AG10803 (cell line): ENCODE measurements around the gene KLHL28.

Experiments used
- DNase-seq: peaks from one replicate; pipeline ENCODE4 v3.0.0; 2010; ENCODE audit warnings: low read depth
- H3K4me3 ChIP-seq: 2 replicates; pipeline ENCODE4 v1.5.1; 2011; ENCODE audit warnings: mild to moderate bottlenecking, low read length, control low read depth
- TF ChIP-seq, protein P1 (sequence below): conservative IDR thresholded peaks from 2 replicates; pipeline ENCODE4 v1.5.1; 2011; ENCODE audit warnings: mild to moderate bottlenecking, low read length, control low read depth, inconsistent platforms

KLHL28 gene

DNA sequence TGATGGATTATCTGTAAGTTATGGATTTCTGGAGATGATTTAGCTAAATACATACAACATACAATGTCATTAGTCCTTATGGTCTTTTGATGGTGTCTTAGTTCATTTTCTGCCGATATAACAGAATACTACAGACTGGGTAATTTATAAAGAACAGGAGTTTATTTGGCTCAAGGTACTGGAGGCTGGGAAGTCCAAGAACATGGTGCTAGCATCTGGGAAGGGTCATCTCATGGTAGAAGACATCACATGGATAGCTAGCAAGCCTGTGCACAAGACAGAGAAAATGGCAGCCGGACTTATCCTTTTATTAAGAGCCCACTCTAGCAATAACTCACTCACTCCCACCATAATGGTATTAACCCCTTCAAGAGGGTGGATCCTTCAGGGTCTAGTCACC is 24.2 kb downstream of the KLHL28 start:
- TF ChIP-seq, protein P1, sequence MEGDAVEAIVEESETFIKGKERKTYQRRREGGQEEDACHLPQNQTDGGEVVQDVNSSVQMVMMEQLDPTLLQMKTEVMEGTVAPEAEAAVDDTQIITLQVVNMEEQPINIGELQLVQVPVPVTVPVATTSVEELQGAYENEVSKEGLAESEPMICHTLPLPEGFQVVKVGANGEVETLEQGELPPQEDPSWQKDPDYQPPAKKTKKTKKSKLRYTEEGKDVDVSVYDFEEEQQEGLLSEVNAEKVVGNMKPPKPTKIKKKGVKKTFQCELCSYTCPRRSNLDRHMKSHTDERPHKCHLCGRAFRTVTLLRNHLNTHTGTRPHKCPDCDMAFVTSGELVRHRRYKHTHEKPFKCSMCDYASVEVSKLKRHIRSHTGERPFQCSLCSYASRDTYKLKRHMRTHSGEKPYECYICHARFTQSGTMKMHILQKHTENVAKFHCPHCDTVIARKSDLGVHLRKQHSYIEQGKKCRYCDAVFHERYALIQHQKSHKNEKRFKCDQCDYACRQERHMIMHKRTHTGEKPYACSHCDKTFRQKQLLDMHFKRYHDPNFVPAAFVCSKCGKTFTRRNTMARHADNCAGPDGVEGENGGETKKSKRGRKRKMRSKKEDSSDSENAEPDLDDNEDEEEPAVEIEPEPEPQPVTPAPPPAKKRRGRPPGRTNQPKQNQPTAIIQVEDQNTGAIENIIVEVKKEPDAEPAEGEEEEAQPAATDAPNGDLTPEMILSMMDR = no peak
- H3K4me3 ChIP-seq = no peak overlapping the region
- no peak for DNase-seq

DNA sequence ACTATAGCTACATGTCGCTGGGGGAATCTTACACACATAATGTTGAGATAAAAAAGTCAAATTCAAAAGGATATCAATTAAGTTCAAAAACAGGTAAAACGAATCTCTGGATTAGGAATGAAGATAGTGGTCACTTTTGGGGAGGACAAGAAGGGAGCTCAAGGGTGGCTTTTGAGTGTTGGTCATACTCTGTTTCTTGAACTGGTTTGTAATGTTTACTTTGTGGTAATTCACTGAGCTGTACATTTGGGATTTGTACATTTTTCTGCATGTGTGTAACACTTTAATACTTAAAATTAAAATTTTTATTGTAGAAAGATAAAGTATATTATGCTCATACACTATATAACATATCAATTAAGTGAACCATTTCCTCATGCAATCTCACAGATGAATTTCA is 26.6 kb downstream of the KLHL28 start:
- DNase-seq = no peak
- TF ChIP-seq, protein P1 = no peak
- H3K4me3 ChIP-seq = no peak overlapping the region

DNA sequence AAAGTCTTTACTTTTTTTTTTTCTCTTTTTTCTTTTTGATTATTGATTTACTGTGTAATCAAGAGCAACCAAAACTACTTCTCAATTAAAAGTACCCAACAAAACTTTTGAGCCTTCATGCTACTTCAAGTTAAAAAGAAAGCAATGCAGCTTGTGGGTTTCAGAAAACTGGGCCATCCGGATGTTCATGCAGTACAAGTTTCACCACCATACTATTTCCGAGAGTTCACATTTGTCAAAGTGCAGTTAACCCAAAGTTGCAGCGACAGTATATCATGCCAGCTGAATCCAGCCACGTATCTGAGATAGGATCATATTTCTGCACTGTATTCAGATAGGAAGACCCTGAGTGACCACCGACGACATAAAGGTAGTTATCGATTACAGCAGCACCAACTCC is 33.0 kb downstream of the KLHL28 start:
- no peak for DNase-seq
- TF ChIP-seq, protein P1 = no peak
- H3K4me3 ChIP-seq = no peak overlapping the region

DNA sequence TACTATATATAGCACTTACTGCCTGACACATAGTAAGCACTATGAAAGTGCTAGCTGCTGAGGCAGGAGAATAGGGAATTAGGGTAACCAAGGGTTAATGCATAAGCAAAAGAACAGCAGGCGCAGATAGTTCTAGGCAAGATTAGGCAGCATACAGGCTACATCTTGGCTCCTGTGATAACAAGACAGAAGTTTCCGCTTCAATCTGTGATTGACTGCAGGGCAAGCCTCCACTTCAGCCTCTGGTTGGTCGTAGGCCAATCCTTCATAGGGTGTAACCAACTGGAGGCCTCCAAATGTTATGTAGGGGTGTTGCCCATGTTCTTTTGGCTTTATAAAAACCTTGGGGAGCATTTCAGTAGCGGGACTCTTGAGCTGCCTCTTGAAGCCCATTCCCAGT is 46.9 kb downstream of the KLHL28 start:
- DNase-seq = peak; percentile 34
- H3K4me3 ChIP-seq = no peak overlapping the region
- TF ChIP-seq, protein P1 = no peak

DNA sequence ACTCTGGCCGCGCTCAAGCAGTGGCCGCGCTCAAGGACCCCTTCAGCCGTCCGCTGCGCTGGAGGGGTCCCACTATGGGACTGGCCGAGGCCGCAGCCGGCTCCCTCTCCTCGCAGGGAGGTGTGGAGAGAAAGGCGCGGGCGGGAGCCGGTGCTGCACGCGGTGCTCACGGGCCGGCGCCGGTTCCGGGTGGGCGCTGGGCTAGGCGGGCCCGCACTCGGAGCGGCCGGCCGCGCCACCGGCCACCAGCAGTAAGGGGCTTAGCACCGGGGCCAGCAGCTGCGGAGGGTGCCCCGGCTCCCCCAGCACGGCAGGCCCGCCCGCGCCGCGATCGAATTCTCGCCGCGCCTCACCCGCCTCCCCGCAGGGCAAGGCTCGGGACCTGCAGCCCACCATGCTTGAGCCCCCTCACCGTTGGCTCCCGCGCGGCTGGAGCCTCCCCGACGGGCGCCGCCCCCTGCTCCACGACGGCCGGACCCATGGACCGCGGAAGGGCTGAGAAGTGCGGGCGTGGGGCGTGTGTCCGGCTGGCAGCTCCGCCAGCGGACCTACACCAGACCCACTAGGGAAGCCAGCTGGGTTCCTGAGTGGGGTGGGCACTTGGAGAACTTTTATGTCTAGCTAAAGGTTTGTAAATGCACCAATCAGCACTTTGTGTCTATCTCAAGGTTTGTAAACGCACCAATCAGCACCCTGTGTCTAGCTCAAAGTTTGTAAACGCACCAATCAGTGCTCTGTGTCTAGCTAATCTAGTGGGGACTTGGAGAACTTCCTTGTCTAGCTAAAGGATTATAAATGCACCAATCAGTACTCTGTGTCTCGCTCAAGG is 49.5 kb downstream of the KLHL28 start:
- DNase-seq = no peak
- TF ChIP-seq, protein P1 = no peak
- peak overlapping the region; percentile 39 for H3K4me3 ChIP-seq

DNA sequence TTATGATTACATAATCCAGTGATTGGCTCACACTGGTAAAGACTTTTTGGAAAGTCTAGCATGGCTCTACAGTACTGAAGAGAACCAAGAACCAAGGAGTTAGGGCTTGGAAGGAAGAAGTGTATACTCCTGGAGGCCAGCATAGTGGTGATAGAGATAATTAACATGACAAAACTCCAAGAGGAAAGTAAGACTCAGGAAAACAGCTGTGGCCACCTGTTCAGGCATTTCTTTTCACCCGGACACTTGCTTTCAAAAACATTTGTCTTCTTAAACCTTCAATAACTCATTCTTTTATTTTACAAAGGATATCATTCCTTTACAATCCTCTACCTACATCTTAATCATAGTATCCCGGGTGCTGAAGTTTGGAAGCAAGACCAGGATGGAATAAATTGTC is 50.9 kb downstream of the KLHL28 start:
- no peak for DNase-seq
- TF ChIP-seq, protein P1 = no peak
- no peak overlapping the region for H3K4me3 ChIP-seq

DNA sequence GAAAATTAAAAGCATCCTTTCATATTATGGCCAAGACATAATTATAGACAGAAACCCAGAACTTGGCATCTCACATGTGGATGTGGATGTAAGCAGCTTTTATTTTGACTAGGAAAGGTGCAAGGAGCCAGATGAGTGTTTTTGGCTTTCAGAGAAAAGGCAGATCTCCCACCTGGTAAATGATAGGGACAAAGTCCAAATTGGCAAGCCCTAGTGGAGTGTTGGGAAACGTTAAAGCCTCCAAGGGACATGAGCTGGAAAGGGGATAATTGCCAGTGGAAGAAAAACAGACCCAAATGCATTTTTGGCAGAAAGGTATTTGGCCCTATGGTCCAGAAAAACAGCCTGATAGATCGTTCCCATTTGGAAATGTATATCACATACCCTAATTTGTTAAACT is 60.1 kb downstream of the KLHL28 start:
- H3K4me3 ChIP-seq = no peak overlapping the region
- TF ChIP-seq, protein P1 = no peak
- no peak for DNase-seq
